Stimulated activated CD8-positive, alpha-beta memory T cell treated with anti-CD3 and anti-CD28 coated beads, Interleukin-4, amount 100 ng/mL, for 24 hours (primary cell): ENCODE measurements around the gene RAB26.

Source experiments
- DNase-seq: peaks from one replicate; pipeline ENCODE4 v3.0.0-alpha.2; 2020; ENCODE audit warnings: low read depth

RAB26 gene

DNA sequence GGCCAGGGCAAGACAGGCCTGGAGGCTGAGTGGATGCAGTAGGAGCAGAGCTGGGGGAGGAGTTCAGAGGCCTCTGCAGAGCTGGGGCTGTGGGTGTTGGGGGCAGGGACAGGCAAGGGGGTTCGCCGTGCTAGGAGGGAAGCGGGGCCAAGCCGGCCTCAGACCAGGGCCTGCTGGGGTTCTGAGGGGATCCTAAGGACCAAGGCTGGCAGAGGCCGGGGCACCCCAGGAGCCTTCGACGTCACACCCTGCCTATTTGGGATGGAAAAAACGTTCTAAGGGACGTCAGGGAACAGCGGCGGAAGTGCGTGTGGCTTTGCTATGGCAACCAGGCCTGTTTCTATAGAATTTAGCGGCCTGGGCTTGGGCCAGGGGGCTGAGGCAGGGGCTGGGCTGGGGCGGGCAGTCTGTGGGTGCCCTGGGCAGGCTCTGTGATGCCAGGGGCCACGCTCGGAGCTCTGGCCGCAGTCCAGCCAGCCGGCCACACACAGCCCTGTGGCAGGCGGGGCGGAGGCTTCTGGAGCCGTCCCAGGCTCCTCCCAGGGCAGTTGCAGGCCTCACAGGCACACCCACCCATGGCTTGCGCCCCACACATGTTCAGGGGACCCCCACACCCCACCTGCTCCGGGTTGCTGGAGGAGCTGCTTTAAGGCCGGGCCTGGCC lies 10.9 kb downstream of the RAB26 start:
- no peak for DNase-seq

DNA sequence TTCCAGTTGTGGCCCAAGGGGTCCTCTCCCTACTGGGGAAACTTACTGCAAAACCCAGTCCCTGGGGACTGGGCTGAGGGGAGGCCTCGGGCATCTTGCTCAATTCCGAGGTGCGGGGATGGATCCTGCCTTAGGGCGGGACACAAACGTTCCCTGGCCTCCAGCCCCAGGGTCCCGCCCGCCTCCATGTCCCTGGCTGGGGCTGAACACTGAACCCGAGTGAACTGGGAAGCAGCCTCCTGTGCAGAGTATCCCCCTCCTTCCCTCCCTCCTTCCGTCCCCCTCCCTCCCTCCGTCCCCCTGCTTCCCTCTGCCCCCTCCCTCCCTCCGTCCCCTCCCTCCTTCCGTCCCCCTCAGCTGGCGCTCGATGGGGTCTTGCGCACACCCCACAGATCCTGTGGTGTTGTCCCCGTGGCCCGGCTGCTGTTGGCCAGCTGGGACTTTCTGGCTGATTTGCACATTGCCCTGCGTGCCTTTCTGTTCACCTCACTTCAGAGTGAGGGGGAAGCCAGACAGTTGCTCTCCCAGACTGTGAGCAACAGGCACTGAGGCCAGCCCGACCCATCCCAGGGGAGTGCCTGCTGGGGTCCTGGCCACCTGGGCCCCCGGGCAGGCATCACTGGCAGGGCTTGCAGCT lies 12.6 kb downstream of the RAB26 start:
- no peak for DNase-seq

GRCh38 chr16:2161911-2162310 lies 13.5 kb downstream of the RAB26 start:
- DNase-seq: no peak

DNA sequence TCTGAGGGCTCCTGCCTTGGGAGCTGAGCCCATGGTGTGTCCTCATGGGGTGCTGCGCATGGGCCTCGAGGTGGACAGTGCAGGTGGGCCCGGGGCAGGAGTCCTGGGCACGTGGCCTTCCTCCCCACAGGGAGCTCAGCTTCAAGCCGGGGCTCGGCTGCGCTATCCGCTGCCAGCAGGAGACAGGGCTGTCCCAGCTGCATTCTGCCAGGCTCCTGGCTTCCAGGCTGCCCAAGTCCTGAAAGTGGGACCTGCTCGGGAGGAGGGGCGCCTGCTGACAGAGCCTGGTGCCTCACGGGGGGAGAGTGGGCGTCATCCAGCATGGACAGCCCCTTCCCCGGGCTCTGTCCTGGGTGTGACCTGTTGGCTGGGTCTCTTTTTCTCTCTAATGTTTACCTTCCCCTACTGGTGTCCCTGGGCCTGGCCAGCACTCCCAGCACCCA lies 14.3 kb downstream of the RAB26 start:
- no peak for DNase-seq

DNA sequence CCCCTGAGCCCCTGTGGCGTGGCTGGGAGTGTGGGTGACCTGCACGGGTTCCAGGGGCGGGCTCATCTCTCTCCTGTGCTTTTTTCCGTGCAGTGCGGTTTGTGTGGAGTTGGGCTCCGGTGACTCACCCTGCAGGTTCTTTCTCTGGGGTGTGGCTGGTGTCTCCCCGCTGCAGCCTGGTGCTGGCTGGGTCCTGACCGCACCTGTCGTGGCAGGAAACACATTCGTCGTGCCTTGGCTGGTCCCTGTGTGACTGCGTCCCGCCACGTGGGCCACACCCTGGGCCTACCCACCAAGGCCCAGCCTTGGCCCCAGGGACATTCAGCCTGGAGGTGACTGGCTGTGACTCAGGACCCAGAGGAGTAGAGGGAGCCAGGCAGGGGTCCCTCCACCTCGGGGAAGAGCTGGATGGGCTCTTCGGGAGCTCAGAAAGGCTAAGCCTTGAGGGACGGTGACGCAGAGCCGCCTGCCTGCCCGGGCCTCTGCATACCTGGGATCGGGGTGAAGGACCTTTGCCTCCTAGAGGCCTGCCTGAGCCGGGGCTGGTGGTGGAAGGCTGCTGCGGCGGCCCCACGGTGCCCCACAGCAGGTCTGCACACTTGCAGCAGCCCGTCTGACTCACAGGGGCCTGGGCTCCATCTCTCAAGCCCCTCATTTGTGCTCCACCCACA lies 14.9 kb downstream of the RAB26 start:
- no peak for DNase-seq

GRCh38 chr16:2165861-2166260 lies 17.4 kb downstream of the RAB26 start:
- no peak for DNase-seq

DNA sequence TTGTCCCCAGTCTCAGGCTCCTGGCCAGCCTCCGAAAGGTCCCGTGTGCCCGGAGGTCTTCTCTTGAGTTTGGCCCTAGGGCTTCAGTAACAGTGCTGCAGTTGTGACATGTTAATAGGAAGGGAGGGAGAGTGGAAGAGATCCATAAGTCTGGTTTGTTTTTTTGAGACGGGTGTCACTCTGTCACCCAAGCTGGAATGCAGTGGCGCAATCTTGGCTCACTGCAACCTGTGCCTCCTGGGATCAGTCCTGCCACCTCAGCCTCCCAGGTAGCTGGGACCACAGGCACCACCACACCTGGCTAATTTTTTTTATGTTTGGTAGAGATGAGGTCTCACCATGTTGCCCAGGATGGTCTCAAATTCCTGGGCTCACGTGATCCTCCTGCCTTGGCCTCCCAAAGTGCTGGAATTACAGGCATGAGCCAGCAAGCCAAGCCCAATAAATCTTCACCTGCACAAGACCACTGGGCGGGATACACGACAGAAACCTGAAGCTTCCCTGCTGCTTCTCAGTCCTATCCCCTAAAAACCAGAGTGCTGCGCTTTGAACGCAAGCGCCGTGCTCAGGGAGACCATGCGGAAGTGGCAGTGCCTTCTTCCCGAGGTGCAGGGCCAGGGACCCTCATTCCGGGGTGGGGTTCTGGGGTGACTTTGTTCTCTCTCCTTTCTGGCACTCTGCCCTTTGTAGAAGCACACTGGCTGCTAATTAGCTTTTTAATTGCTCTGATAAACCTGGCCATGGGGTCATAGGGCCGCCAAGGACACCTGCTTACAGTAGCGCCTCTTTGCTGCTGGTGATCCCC lies 18.0 kb downstream of the RAB26 start:
- no peak for DNase-seq

- no peak for DNase-seq
Measured at GRCh38 chr16:2167068-2167638, 18.7 kb downstream of the RAB26 start.

- DNase-seq: no peak
Measured at GRCh38 chr16:2170080-2170479, 21.7 kb downstream of the RAB26 start.

DNA sequence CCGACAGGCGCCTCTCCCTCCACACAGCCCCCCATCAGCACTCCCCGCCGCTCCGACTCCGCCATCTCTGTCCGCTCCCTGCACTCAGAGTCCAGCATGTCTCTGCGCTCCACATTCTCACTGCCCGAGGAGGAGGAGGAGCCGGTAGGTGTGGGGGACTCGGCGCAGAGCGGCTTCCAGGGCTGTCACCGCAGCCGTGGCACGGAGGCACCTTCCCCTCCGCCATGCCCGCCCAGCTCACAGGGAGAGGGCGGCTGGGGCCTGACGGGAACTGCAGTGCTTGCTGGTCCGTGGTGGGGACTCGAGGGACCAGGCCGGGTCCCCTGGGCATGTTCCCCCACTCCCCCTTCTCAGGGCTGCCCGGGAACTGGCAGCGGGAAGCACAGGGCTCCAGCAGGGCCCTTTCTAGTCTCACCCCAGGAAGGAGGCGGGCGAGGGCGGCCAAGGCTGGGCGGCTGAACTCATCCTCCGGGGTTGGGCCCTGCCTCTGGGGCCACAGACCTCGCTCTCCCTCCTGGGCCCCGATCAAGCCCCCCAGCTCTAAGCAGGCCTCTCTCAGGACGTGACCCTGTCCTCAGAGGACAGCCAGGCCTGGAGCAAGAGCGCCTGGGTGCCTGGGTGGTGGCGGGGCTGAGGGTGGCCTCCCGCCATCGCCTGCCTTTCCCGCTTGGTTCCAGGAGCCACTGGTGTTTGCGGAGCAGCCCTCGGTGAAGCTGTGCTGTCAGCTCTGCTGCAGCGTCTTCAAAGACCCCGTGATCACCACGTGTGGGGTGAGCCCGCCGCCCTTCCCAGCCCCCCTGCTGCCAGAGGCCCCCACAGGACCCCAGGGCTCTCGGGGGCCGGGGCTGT lies 22.4 kb downstream of the RAB26 start:
- DNase-seq: no peak

DNA sequence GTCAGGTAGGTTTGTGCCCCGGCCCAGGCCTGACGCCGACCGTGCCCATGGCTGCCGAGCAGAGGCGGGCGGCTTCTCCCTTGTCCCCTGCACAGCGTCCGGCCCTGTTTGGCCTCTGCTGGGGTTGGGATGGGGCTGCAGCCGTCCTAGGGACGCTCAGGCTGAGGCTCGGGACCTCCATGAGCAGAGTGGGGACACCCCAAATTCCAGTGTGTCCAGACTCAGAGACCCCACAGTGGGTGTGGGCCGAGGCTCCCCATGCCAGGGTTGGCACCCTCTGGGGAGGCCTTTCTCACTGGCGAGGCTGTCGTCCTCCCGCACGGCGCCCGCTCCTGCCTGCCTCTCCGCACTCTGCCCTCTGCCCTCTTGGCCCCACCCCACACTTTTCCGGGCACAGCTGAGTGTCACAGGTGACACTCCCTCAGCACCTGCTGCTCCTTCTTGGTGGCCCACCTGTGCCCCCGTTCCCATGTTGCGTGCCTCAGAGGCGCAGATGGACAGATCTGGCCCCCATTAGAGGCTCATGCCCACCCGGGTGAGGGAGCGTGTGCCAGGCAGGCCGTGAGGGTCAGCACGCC lies 23.3 kb downstream of the RAB26 start:
- no peak for DNase-seq

GRCh38 chr16:2172688-2173335 lies 24.4 kb downstream of the RAB26 start:
- no peak for DNase-seq

- DNase-seq: no peak
Measured at GRCh38 chr16:2173366-2173765, 24.9 kb downstream of the RAB26 start.

GRCh38 chr16:2173916-2174315 lies 25.5 kb downstream of the RAB26 start:
- no peak for DNase-seq

DNA sequence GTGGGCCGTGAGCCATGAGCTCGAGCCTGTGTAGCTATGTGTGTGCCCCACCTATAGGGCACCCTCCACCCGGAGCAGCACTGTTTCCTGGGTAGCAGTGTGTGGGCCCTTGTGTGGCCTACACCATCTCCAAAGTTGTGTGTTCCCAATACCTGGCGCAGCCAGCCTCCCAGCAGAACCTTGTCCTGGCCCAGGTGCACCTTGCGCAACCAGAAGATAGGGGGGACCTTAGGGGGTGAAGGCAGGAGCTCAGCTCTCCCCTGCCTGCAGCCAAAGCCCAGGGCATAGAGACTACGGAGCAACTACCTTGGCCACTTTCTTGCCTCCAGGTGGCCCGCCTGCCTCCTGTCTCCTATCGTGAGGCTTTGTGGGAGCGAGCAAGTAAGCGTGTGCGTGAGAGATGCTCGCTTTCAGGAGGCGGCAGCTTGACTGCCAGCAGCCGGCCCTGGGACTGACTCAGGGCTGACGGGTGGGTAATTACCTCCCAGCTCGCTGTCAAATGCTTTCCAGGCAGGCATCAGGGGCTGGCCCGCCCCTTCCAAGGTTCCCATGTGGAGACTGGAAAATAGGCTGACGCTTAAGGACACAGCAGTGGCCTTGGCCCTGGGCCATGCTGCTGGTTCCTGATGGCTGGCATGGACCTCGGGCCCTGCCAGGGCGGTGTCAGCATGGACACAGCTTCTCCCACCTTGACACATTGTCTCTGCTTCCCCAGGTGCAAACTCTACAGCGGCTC lies 26.1 kb downstream of the RAB26 start:
- no peak for DNase-seq

- DNase-seq: no peak
Measured at GRCh38 chr16:2175454-2175853, 27.0 kb downstream of the RAB26 start.

DNA sequence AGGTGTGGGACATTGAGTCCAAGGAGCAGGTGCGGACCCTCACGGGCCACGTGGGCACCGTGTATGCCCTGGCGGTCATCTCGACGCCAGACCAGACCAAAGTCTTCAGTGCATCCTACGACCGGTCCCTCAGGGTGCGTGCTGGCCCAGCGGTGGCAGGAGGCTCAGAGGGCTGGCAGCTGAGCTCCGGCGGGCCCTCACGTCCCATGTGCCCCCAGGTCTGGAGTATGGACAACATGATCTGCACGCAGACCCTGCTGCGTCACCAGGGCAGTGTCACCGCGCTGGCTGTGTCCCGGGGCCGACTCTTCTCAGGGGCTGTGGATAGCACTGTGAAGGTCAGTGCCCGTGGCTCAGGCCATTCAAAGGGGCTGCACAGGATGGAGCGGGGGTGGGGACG lies 27.6 kb downstream of the RAB26 start:
- DNase-seq: no peak

DNA sequence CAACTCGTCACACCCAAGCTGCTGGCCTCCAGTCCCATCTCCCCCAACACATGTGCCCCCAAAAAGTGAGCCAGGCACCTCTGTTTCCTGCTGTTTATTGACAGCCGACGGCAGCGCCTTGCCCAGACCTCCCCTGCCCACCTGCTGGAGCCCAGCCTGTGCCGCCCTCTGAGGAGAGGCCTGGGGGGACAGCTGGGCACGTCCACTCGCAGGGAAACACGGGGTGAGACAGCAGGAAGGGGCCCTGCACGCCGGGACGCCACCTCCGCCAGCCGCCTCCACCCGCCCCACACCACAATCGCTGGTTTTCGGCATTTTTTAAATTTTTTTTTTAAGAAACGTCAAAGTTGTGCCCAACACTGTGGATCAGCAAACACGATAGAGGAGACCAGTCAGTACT lies 28.7 kb downstream of the RAB26 start:
- no peak for DNase-seq

DNA sequence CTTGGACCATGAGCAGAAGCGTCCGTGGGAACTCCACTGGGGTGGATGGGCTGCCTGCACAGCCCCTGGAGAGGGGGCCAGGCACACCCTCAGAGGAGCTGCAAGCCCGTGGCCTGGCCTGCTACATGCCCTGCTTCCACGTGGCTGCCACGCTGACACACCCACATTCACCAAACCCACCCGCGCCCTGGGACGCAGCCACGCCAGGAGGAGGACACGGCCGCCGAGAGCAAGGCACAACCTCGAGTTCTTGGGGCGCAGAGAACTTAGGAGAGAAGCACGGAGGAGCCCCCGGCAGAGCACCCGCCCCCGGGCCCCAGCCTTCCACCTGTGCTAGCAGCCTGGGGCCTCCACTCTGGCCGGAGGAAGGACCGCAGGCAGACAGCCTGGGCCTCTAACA lies 29.1 kb downstream of the RAB26 start:
- DNase-seq: no peak
